HEK293 (cell line): ENCODE results near the gene BTBD16.

Experiments used
- CTCF ChIA-PET: fragments of 350-600 bp; formaldehyde crosslinking; extraction: SDS; loops from one replicate; lab custom pipeline; 2021; ENCODE audit warnings: antibody characterized with exemption; lab: Yijun Ruan, JAX
- POLR2A ChIA-PET: fragments of 300-600 bp; formaldehyde crosslinking; extraction: SDS; loops from one replicate; lab custom pipeline; 2020; ENCODE audit warnings: antibody characterized with exemption, inconsistent platforms; lab: Yijun Ruan, JAX
- H3K27ac ChIP-seq: fragments of 200-500 bp; sonication (Bioruptor generic); 2 replicates; pipeline ENCODE4 v1.5.1; 2014; ENCODE audit warnings: low read depth, low read length, control low read depth, inconsistent platforms; ENCODE audit errors: extremely low read depth
- H3K36me3 ChIP-seq, 2 experiments: fragments of 200-500 bp in 1 of 2; sonication (Bioruptor generic) in 1 of 2; 1 replicate in 1 of 2; 2 replicates in 1 of 2; pipeline ENCODE4 v1.5.1; 2014 to 2017; ENCODE audit warnings: inconsistent platforms in 2 of 2, low read length in 2 of 2; ENCODE audit not compliant: control insufficient read depth in 2 of 2, insufficient read depth in 1 of 2
- H3K4me1 ChIP-seq: fragments of 200-500 bp; sonication (Bioruptor generic); 2 replicates; pipeline ENCODE4 v1.5.1; 2014; ENCODE audit warnings: mild to moderate bottlenecking, low read length, inconsistent platforms; ENCODE audit not compliant: control insufficient read depth, insufficient read depth
- H3K4me3 ChIP-seq: 2 replicates; pipeline ENCODE4 v1.5.1; 2011; ENCODE audit warnings: low read depth, mild to moderate bottlenecking, control low read depth, low read length, moderate library complexity
- H3K9me3 ChIP-seq: fragments of 200-500 bp; sonication (Bioruptor generic); 2 replicates; pipeline ENCODE4 v1.5.1; 2014; ENCODE audit warnings: low read depth, low read length, inconsistent platforms; ENCODE audit not compliant: control insufficient read depth, insufficient read depth
- AEBP2 ChIP-seq: fragments of 450-650 bp; formaldehyde crosslinking; IDR thresholded peaks from 2 replicates; pipeline ENCODE4 v1.5.1; 2016; ENCODE audit warnings: missing biosample characterization, missing genetic modification characterization, borderline replicate concordance
- MYNN ChIP-seq: fragments of 450-650 bp; formaldehyde crosslinking; IDR thresholded peaks from 2 replicates; pipeline ENCODE4 v1.5.1; 2016; ENCODE audit warnings: missing biosample characterization, missing genetic modification characterization, borderline replicate concordance
- PATZ1 ChIP-seq: fragments of 450-650 bp; formaldehyde crosslinking; IDR thresholded peaks from 2 replicates; pipeline ENCODE4 v1.5.1; 2016; ENCODE audit warnings: missing biosample characterization, missing genetic modification characterization
- PRDM2 ChIP-seq: fragments of 450-650 bp; formaldehyde crosslinking; IDR thresholded peaks from 2 replicates; pipeline ENCODE4 v1.5.1; 2016; ENCODE audit warnings: missing biosample characterization, missing genetic modification characterization, borderline replicate concordance
- RBAK ChIP-seq: fragments of 450-650 bp; formaldehyde crosslinking; IDR thresholded peaks from 2 replicates; pipeline ENCODE4 v1.5.1; 2016; ENCODE audit warnings: missing biosample characterization, missing genetic modification characterization
- ZBTB6 ChIP-seq: fragments of 450-650 bp; formaldehyde crosslinking; IDR thresholded peaks from 2 replicates; pipeline ENCODE4 v1.5.1; 2017; ENCODE audit warnings: missing biosample characterization, missing genetic modification characterization
- ZBTB8A ChIP-seq: fragments of 450-650 bp; formaldehyde crosslinking; IDR thresholded peaks from 2 replicates; pipeline ENCODE4 v1.5.1; 2016; ENCODE audit warnings: missing biosample characterization, missing genetic modification characterization
- ZEB2 ChIP-seq: fragments of 450-650 bp; formaldehyde crosslinking; IDR thresholded peaks from 2 replicates; pipeline ENCODE4 v1.5.1; 2016; ENCODE audit warnings: missing biosample characterization, missing genetic modification characterization
- ZIC2 ChIP-seq: fragments of 450-650 bp; formaldehyde crosslinking; IDR thresholded peaks from 2 replicates; pipeline ENCODE4 v1.5.1; 2016; ENCODE audit warnings: missing biosample characterization, missing genetic modification characterization
- ZNF112 ChIP-seq: fragments of 450-650 bp; formaldehyde crosslinking; IDR thresholded peaks from 2 replicates; pipeline ENCODE4 v1.5.0; 2017; ENCODE audit warnings: missing biosample characterization, missing genetic modification characterization
- ZNF133 ChIP-seq: fragments of 450-650 bp; formaldehyde crosslinking; IDR thresholded peaks from 2 replicates; pipeline ENCODE4 v1.5.1; 2016; ENCODE audit warnings: missing biosample characterization, missing genetic modification characterization
- ZNF302 ChIP-seq: fragments of 450-650 bp; formaldehyde crosslinking; IDR thresholded peaks from 2 replicates; pipeline ENCODE4 v1.5.1; 2016; ENCODE audit warnings: missing biosample characterization, missing genetic modification characterization, low read depth
- ZNF341 ChIP-seq: fragments of 450-650 bp; formaldehyde crosslinking; IDR thresholded peaks from 2 replicates; pipeline ENCODE4; 2016; ENCODE audit warnings: low read depth, missing biosample characterization, missing genetic modification characterization
- ZNF449 ChIP-seq: fragments of 450-650 bp; formaldehyde crosslinking; IDR thresholded peaks from 2 replicates; pipeline ENCODE4 v1.5.1; 2017; ENCODE audit warnings: missing biosample characterization, mild to moderate bottlenecking, missing genetic modification characterization, moderate library complexity
- ZNF488 ChIP-seq: fragments of 450-650 bp; formaldehyde crosslinking; IDR thresholded peaks from 2 replicates; pipeline ENCODE4 v1.5.1; 2016; ENCODE audit warnings: missing biosample characterization, missing genetic modification characterization
- ZNF596 ChIP-seq: fragments of 450-650 bp; IDR thresholded peaks from 2 replicates; pipeline ENCODE4 v1.5.0; 2018; ENCODE audit warnings: missing biosample characterization, mild to moderate bottlenecking, missing genetic modification characterization, moderate library complexity
- ZNF600 ChIP-seq: fragments of 450-650 bp; formaldehyde crosslinking; IDR thresholded peaks from 2 replicates; pipeline ENCODE4 v1.5.1; 2016; ENCODE audit warnings: missing biosample characterization, missing genetic modification characterization
- ZNF645 ChIP-seq: fragments of 450-650 bp; formaldehyde crosslinking; IDR thresholded peaks from 2 replicates; pipeline ENCODE4; 2016; ENCODE audit warnings: missing biosample characterization, missing genetic modification characterization
- ZNF747 ChIP-seq: fragments of 450-650 bp; formaldehyde crosslinking; IDR thresholded peaks from 2 replicates; pipeline ENCODE4 v1.5.1; 2016; ENCODE audit warnings: missing biosample characterization, missing genetic modification characterization
- ZNF830 ChIP-seq: fragments of 450-650 bp; IDR thresholded peaks from 2 replicates; pipeline ENCODE4 v1.5.0; 2018; ENCODE audit warnings: missing biosample characterization, missing genetic modification characterization, low read depth, mild to moderate bottlenecking, moderate library complexity
- ZNF843 ChIP-seq: fragments of 450-650 bp; formaldehyde crosslinking; IDR thresholded peaks from 2 replicates; pipeline ENCODE4 v1.5.1; 2016; ENCODE audit warnings: missing biosample characterization, missing genetic modification characterization
- ZSCAN5A ChIP-seq: fragments of 450-650 bp; formaldehyde crosslinking; IDR thresholded peaks from 2 replicates; pipeline ENCODE4 v1.5.1; 2016; ENCODE audit warnings: missing biosample characterization, missing genetic modification characterization

BTBD16 gene

GRCh38 chr10:122286867-122287266, 15.8 kb downstream of the BTBD16 start:
- no peaks in the 10 kb centered on the region for H3K9me3 ChIP-seq
- ChIA-PET CTCF (interaction anchor here (0.9 to 4.2 kb wide), 4 partner anchors 12 to 152 kb away, joined by 4 to 26 read pairs (median 8); no protein-coding TSS in a partner anchor), POLR2A (no interaction called here)
- no peaks in the 10 kb centered on the region for H3K36me3 ChIP-seq
- H3K4me1 ChIP-seq: no peaks in the 10 kb centered on the region
- H3K4me3 ChIP-seq: no peak overlapping the region
- H3K27ac ChIP-seq: no peak overlapping the region
- TF ChIP-seq PATZ1 (tag by site-specific recombination) (peak; percentile 68), ZNF830 (no peak), ZNF747 (tag by site-specific recombination) (no peak), ZNF112 (tag by site-specific recombination) (no peak), ZNF645 (tag by site-specific recombination) (no peak), ZNF843 (tag by site-specific recombination) (no peak), ZSCAN5A (tag by site-specific recombination) (no peak), ZNF133 (tag by site-specific recombination) (no peak), ZBTB8A (tag by site-specific recombination) (peak; percentile 12; the same call in 1 of the 2 replicates), ZNF596 (tag by site-specific recombination) (no peak), RBAK (tag by site-specific recombination) (no peak), AEBP2 (tag by site-specific recombination) (no peak), ZBTB6 (tag by site-specific recombination) (peak; percentile 88), ZIC2 (tag by site-specific recombination) (peak; percentile 90), PRDM2 (tag by site-specific recombination) (no peak), ZNF488 (no peak), ZNF449 (tag by site-specific recombination) (peak; percentile 53; the same call in 1 of the 2 replicates), MYNN (tag by site-specific recombination) (no peak), ZNF341 (tag by site-specific recombination) (peak; percentile 41), ZNF302 (tag by site-specific recombination) (no peak), ZEB2 (tag by site-specific recombination) (no peak), ZNF600 (tag by site-specific recombination) (peak; percentile 52)
